ENCODE measurements around the gene CNPY4. TPM values are rescaled to one million over a fixed set of nuclear protein-coding genes. Genes with fewer than 3 reads are reported as not detected.

Gene CNPY4
- total and polyA plus RNA-seq, 12 donors, result 14.0 to 46.5 (median 24.2) TPM

GRCh38 chr7:100148225-100148558, 28.8 kb downstream of the CNPY4 start:
- DNase-seq, result no peak
- H3K36me3 ChIP-seq (replicated peaks in 1 of 2), result peaks cover 0 to 2% of the 10 kb centered on the region in 2 donors
- intact Hi-C loops (cut with DNase I), result no loop called here
- TF ChIP-seq POLR2A (IDR thresholded peaks at IDR 0.05), result no peak
- no peak for TF ChIP-seq CTCF (IDR thresholded peaks at IDR 0.05)
- 8 to 15% (median 12%) methylated on average over 14 of the region's 14 CpGs for WGBS, 4 donors
- H3K9me3 ChIP-seq (replicated peaks in 1 of 3), result no peaks in the 10 kb centered on the region
- peak overlapping the region in 1 of 4 donors; percentile 76 for H3K4me3 ChIP-seq
- peaks cover 0 to 16% of the 10 kb centered on the region in 2 donors for H3K4me1 ChIP-seq (replicated peaks in 1 of 2)
- peak overlapping the region in 2 of 5 donors; percentile 68 to 69 for H3K27ac ChIP-seq
- H3K27me3 ChIP-seq, result no peaks in the 10 kb centered on the region

GRCh38 chr7:100148559-100149328, 29.3 kb downstream of the CNPY4 start, which contains the start of gene LAMTOR4:
TSS of gene LAMTOR4 (plus strand) at chr7:100148918. CDS start at chr7:100148973, 55 bp downstream.
- Histone ChIP-seq H3K36me3 (replicated peaks in 1 of 2) (peaks cover 0 to 7% of the 10 kb centered on the region in 2 donors), H3K27ac (peak within 1 kb of the TSS in 4 of 5 donors; percentile 20 to 86 (median 64)), H3K4me3 (peak within 1 kb of the TSS; percentile 73 to 84 (median 78)), H3K27me3 (no peaks in the 10 kb centered on the region), H3K9me3 (replicated peaks in 1 of 3) (no peaks in the 10 kb centered on the region), H3K4me1 (replicated peaks in 1 of 2) (peaks cover 0 to 16% of the 10 kb centered on the region in 2 donors)
- WGBS, 4 donors, result 0 to 1% (median 0%) methylated on average over 28 to 46 of the region's 46 CpGs
- peak; percentile 98 to 100 (median 99) for DNase-seq
- TF ChIP-seq POLR2A (IDR thresholded peaks at IDR 0.05) (peak; percentile 33 to 71), CTCF (IDR thresholded peaks at IDR 0.05) (peak in 1 of 6 experiments; percentile 16)
- intact Hi-C loops (cut with DNase I), result no loop called here

GRCh38 chr7:100152404-100152803, 33.0 kb downstream of the CNPY4 start:
- Histone ChIP-seq H3K9me3 (replicated peaks in 1 of 3) (no peaks in the 10 kb centered on the region), H3K36me3 (replicated peaks in 1 of 2) (peaks cover 0 to 36% of the 10 kb centered on the region in 2 donors)
- intact Hi-C loops (cut with DNase I), result loop anchor here in 1 of 2 donors (10.0 kb wide), 1 partner anchor 62 kb away; the partner anchor contains the start of gene PVRIG

More at GRCh38 chr7:100152404-100152803, 33.0 kb downstream of the CNPY4 start:
- Histone ChIP-seq H3K27me3 (no peaks in the 10 kb centered on the region), H3K4me3 (no peak overlapping the region), H3K27ac (peak overlapping the region in 1 of 5 donors; percentile 21), H3K4me1 (replicated peaks in 1 of 2) (peaks cover under 1 to 22% of the 10 kb centered on the region in 2 donors)
- TF ChIP-seq POLR2A (IDR thresholded peaks at IDR 0.05) (no peak), CTCF (IDR thresholded peaks at IDR 0.05) (no peak)
- DNase-seq, result no peak
